GM12878 (cell line): ENCODE measurements around the gene DOCK1.

Experiments
- CTCF ChIP-seq, 3 experiments: IDR thresholded peaks in 2 of 3; conservative IDR thresholded peaks in 1 of 3; 2 replicates each; pipeline ENCODE4 v1.5.1; 2011; ENCODE audit warnings: low read depth in 3 of 3, low read length in 3 of 3, mild to moderate bottlenecking in 3 of 3, control low read depth in 2 of 3, moderate library complexity in 2 of 3, inconsistent platforms in 1 of 3, mixed read lengths in 1 of 3; ENCODE audit not compliant: control insufficient read depth in 2 of 3, insufficient read depth in 1 of 3; ENCODE audit errors: extremely low read depth in 1 of 3
- EZH2 ChIP-seq: IDR thresholded peaks from 2 replicates; pipeline ENCODE4 v1.6.1; 2012; ENCODE audit warnings: low read depth, mild to moderate bottlenecking, control low read depth, inconsistent platforms, low read length, borderline replicate concordance; ENCODE audit not compliant: control insufficient read depth
- IRF4 ChIP-seq: IDR thresholded peaks from 2 replicates; pipeline ENCODE4 v1.6.1; 2011; ENCODE audit warnings: low read depth, low read length
- SMC3 ChIP-seq: IDR thresholded peaks from 2 replicates; pipeline ENCODE4 v1.6.1; 2011; ENCODE audit warnings: low read length, improper control_type of control experiment, borderline replicate concordance
- USF1 ChIP-seq: IDR thresholded peaks from 2 replicates; pipeline ENCODE4 v1.6.1; 2011; ENCODE audit warnings: borderline replicate concordance, low read depth, mild to moderate bottlenecking, moderate library complexity, mixed read lengths, low read length; ENCODE audit not compliant: insufficient read depth; ENCODE audit errors: extremely low read length
- ZNF384 ChIP-seq: IDR thresholded peaks from 2 replicates; pipeline ENCODE4 v1.6.1; 2012; ENCODE audit warnings: low read depth, mild to moderate bottlenecking, low read length, improper control_type of control experiment, borderline replicate concordance

DNA sequence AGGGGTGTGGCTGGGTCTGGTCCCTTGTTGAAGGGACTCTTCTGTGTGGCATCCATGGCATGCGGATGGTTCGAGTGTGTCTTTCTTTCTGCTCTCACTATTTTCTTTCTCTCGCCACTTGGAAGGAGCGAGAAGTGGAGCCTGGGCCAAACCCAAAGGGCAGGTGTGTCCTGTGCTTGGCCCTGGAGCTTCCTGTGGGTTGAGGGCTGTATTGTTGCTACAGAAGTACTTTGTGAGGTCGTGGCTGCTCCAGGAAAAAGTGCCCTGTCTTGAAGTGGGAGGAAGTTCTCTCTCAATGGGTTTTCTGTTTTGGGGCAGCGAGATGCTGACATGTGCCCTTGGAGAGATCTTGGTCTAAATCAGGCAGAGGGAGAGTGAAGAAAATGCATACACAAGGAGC, 72.0 kb downstream of the DOCK1 start:
- TF ChIP-seq CTCF (IDR thresholded peaks at IDR 0.05 in 2 of 3, conservative IDR thresholded peaks at IDR 0.05 in 1 of 3; ENCODE audit: control insufficient read depth in 2 of 3, extremely low read depth in 1 of 3, insufficient read depth in 1 of 3, low read depth in 3 of 3, low read length in 3 of 3): no peak
- TF ChIP-seq SMC3: no peak
- no peak for TF ChIP-seq USF1
- no peak for TF ChIP-seq EZH2
- TF ChIP-seq ZNF384: no peak
- TF ChIP-seq IRF4: no peak
